GM10266 (cell line): Measurements from ENCODE around the gene PKIB.

ENCODE experiments used
- DNase-seq: peaks from one replicate; pipeline ENCODE4 v3.0.0; 2012; ENCODE audit errors: extremely low spot score
- CTCF ChIP-seq: IDR thresholded peaks from 2 replicates; pipeline ENCODE4 v1.5.1; 2012; ENCODE audit warnings: mild to moderate bottlenecking, low read depth; ENCODE audit not compliant: control insufficient read depth, insufficient read depth; ENCODE audit errors: missing control alignments

PKIB gene

GRCh38 chr6:122726649-122727048, 116.4 kb downstream of the PKIB start:
- DNase-seq = no peak
- TF ChIP-seq CTCF = peak; percentile 39

DNA sequence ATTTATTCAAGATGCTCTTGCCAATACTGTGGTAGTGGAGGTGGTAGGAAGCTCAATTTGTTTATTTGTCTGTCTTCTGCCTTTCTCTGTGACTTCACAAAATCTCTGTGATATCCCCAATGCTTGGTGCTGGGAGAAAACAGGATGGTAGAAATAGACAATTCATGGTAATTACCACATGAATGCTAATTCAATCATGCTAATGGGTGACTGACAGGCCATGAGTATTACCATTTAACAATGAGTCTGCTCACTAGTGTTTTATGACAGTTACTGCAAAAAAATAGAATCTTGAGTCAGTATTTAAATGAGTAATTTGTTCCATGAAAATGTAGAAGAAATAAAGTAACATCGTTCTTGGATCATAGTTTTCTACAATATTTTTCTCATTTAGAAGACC, 117.0 kb downstream of the PKIB start:
- no peak for DNase-seq
- TF ChIP-seq CTCF = no peak

DNA sequence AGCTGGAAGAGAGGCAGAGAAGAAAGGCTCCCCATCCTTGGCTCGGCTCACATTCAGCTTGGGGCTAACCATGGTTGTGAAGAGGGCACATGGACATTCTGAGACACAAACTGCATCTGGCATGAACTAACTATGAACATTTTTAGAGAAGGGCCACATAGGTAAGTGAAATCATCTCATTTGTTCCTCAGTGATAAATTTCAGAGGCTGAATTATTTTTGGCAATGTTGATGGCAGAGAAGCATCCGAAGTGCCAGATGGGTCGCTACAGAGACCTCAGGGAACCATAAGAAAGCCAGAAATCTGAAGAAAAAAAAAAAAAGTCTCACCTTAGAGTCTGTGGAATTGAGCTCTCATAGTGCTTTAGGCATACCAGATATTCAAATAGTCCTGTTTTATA, 120.1 kb downstream of the PKIB start:
- TF ChIP-seq CTCF = no peak
- DNase-seq = no peak

- TF ChIP-seq CTCF = peak; percentile 58
- no peak for DNase-seq
Measured at GRCh38 chr6:122730775-122731386, 120.7 kb downstream of the PKIB start.

- DNase-seq = no peak
- TF ChIP-seq CTCF = no peak
Measured at GRCh38 chr6:122733259-122733658, 123.1 kb downstream of the PKIB start.

GRCh38 chr6:122734529-122735395, 124.6 kb downstream of the PKIB start:
- DNase-seq = no peak
- no peak for TF ChIP-seq CTCF

- no peak for TF ChIP-seq CTCF
- DNase-seq = no peak
Measured at GRCh38 chr6:122735582-122735981, 125.4 kb downstream of the PKIB start.
